GM23338 (cell line): ENCODE measurements around the gene ACSS3.

Source experiments
- CREB1 ChIP-seq: fragments of 250-450 bp; sonication (Bioruptor Pico); IDR thresholded peaks from 2 replicates; pipeline ENCODE4 v1.5.0; 2020; ENCODE audit warnings: low read depth, mild to moderate bottlenecking, moderate library complexity
- EZH2 ChIP-seq: fragments of 200-600 bp; sonication (generic); IDR thresholded peaks from one replicate; pipeline ENCODE4 v1.8.0; 2017; ENCODE audit warnings: antibody characterized with exemption, mild to moderate bottlenecking, low read depth; ENCODE audit not compliant: unreplicated experiment
- EZH2phosphoT487 ChIP-seq: fragments of 200-600 bp; sonication (generic); IDR thresholded peaks from one replicate; pipeline ENCODE4 v1.8.1; 2018; ENCODE audit warnings: antibody characterized with exemption; ENCODE audit not compliant: unreplicated experiment
- POLR2AphosphoS5 ChIP-seq: IDR thresholded peaks from 2 replicates; pipeline ENCODE4 v1.6.1; 2016; ENCODE audit warnings: antibody characterized with exemption, low read depth
- STAT1 ChIP-seq: IDR thresholded peaks from one replicate; pipeline ENCODE4 v1.6.1; 2016; ENCODE audit warnings: antibody characterized with exemption; ENCODE audit not compliant: unreplicated experiment
- ZNF114 ChIP-seq: fragments of 250-450 bp; sonication (Bioruptor Pico); IDR thresholded peaks from 2 replicates; pipeline ENCODE4 v1.5.0; 2020; ENCODE audit warnings: mild to moderate bottlenecking, moderate library complexity
- ZNF331 ChIP-seq: fragments of 250-450 bp; sonication (Bioruptor Pico); IDR thresholded peaks from 2 replicates; pipeline ENCODE4 v1.5.0; 2020; ENCODE audit warnings: low read depth, mild to moderate bottlenecking, moderate library complexity
- TF ChIP-seq, protein P1 (sequence below), 2 experiments: fragments of 200-600 bp in 1 of 2; sonication (generic) in 1 of 2; conservative IDR thresholded peaks; 2 replicates each; pipeline versions ENCODE4 v1.5.1 to v1.6.1; 2016 to 2017; ENCODE audit warnings: antibody characterized with exemption in 2 of 2, low read depth in 2 of 2, mild to moderate bottlenecking in 2 of 2, moderate library complexity in 1 of 2
- TF ChIP-seq, protein P2 (sequence below): IDR thresholded peaks from one replicate; pipeline ENCODE4 v1.6.1; 2018; ENCODE audit warnings: antibody characterized with exemption; ENCODE audit not compliant: unreplicated experiment

DNA sequence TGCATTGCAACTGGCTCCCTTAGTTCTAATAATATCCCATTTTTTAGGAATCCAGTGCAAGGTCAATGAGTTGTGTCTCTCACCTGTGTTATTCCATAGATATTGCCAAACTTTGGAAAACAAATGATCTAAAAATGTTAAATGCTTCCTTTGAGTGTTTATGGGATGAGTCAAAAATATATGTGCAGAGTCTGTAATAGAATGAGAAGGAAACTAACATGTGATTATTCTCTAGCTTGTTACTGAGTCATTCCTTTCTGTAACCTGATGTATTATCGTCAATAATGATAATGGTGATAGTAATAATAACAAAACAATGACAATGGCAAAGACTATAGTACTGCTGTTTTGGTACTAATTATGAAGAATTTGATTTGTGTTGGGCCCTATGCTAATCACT is 11.5 kb downstream of the ACSS3 start:
- TF ChIP-seq, protein P1, sequence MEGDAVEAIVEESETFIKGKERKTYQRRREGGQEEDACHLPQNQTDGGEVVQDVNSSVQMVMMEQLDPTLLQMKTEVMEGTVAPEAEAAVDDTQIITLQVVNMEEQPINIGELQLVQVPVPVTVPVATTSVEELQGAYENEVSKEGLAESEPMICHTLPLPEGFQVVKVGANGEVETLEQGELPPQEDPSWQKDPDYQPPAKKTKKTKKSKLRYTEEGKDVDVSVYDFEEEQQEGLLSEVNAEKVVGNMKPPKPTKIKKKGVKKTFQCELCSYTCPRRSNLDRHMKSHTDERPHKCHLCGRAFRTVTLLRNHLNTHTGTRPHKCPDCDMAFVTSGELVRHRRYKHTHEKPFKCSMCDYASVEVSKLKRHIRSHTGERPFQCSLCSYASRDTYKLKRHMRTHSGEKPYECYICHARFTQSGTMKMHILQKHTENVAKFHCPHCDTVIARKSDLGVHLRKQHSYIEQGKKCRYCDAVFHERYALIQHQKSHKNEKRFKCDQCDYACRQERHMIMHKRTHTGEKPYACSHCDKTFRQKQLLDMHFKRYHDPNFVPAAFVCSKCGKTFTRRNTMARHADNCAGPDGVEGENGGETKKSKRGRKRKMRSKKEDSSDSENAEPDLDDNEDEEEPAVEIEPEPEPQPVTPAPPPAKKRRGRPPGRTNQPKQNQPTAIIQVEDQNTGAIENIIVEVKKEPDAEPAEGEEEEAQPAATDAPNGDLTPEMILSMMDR (conservative IDR thresholded peaks at IDR 0.05; ENCODE audit: low read depth in 2 of 2): no peak
- TF ChIP-seq STAT1 (no peak), POLR2AphosphoS5 (no peak), EZH2 (no peak), CREB1 (CRISPR knock-in tag) (no peak), EZH2phosphoT487 (no peak), ZNF331 (no peak), ZNF114 (no peak)
- TF ChIP-seq, protein P2, sequence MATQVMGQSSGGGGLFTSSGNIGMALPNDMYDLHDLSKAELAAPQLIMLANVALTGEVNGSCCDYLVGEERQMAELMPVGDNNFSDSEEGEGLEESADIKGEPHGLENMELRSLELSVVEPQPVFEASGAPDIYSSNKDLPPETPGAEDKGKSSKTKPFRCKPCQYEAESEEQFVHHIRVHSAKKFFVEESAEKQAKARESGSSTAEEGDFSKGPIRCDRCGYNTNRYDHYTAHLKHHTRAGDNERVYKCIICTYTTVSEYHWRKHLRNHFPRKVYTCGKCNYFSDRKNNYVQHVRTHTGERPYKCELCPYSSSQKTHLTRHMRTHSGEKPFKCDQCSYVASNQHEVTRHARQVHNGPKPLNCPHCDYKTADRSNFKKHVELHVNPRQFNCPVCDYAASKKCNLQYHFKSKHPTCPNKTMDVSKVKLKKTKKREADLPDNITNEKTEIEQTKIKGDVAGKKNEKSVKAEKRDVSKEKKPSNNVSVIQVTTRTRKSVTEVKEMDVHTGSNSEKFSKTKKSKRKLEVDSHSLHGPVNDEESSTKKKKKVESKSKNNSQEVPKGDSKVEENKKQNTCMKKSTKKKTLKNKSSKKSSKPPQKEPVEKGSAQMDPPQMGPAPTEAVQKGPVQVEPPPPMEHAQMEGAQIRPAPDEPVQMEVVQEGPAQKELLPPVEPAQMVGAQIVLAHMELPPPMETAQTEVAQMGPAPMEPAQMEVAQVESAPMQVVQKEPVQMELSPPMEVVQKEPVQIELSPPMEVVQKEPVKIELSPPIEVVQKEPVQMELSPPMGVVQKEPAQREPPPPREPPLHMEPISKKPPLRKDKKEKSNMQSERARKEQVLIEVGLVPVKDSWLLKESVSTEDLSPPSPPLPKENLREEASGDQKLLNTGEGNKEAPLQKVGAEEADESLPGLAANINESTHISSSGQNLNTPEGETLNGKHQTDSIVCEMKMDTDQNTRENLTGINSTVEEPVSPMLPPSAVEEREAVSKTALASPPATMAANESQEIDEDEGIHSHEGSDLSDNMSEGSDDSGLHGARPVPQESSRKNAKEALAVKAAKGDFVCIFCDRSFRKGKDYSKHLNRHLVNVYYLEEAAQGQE: no peak
